ENCODE data around the gene CNTNAP5.

The CNTNAP5 gene

GRCh38 chr2:124558277-124558905 is 533.3 kb downstream of the CNTNAP5 start:
- no peak for DNase-seq (ENCODE audit: low read depth)

- DNase-seq (ENCODE audit: low read depth) = no peak
Measured at GRCh38 chr2:124559236-124559635, 534.1 kb downstream of the CNTNAP5 start.

- DNase-seq (ENCODE audit: low read depth) = no peak
Measured at GRCh38 chr2:124560592-124561112, 535.6 kb downstream of the CNTNAP5 start.

- DNase-seq (ENCODE audit: low read depth) = no peak
Measured at GRCh38 chr2:124561486-124561885, 536.4 kb downstream of the CNTNAP5 start.

- DNase-seq (ENCODE audit: low read depth) = no peak
Measured at GRCh38 chr2:124563426-124563825, 538.3 kb downstream of the CNTNAP5 start.

- DNase-seq (ENCODE audit: low read depth) = no peak
Measured at GRCh38 chr2:124566518-124566970, 541.5 kb downstream of the CNTNAP5 start.

GRCh38 chr2:124570872-124571271 is 545.8 kb downstream of the CNTNAP5 start:
- DNase-seq (ENCODE audit: low read depth) = no peak

GRCh38 chr2:124571836-124572235 is 546.7 kb downstream of the CNTNAP5 start:
- no peak for DNase-seq (ENCODE audit: low read depth)

GRCh38 chr2:124572934-124573634 is 548.0 kb downstream of the CNTNAP5 start:
- no peak for DNase-seq (ENCODE audit: low read depth)

GRCh38 chr2:124575497-124575896 is 550.4 kb downstream of the CNTNAP5 start:
- no peak for DNase-seq (ENCODE audit: low read depth)

GRCh38 chr2:124580263-124580662 is 555.2 kb downstream of the CNTNAP5 start:
- DNase-seq (ENCODE audit: low read depth) = no peak

GRCh38 chr2:124582387-124582786 is 557.3 kb downstream of the CNTNAP5 start:
- DNase-seq (ENCODE audit: low read depth) = no peak

- no peak for DNase-seq (ENCODE audit: low read depth)
Measured at GRCh38 chr2:124584615-124585014, 559.5 kb downstream of the CNTNAP5 start.

- no peak for DNase-seq (ENCODE audit: low read depth)
Measured at GRCh38 chr2:124585277-124585676, 560.2 kb downstream of the CNTNAP5 start.

- DNase-seq (ENCODE audit: low read depth) = no peak
Measured at GRCh38 chr2:124586210-124586609, 561.1 kb downstream of the CNTNAP5 start.

- DNase-seq (ENCODE audit: low read depth) = no peak
Measured at GRCh38 chr2:124586835-124587234, 561.7 kb downstream of the CNTNAP5 start.

GRCh38 chr2:124589971-124590370 is 564.9 kb downstream of the CNTNAP5 start:
- DNase-seq (ENCODE audit: low read depth) = no peak

GRCh38 chr2:124602759-124603158 is 577.7 kb downstream of the CNTNAP5 start:
- DNase-seq (ENCODE audit: low read depth) = no peak

- DNase-seq (ENCODE audit: low read depth) = no peak
Measured at GRCh38 chr2:124604940-124605339, 579.9 kb downstream of the CNTNAP5 start.

- no peak for DNase-seq (ENCODE audit: low read depth)
Measured at GRCh38 chr2:124607679-124608078, 582.6 kb downstream of the CNTNAP5 start.

GRCh38 chr2:124609667-124610066 is 584.6 kb downstream of the CNTNAP5 start:
- DNase-seq (ENCODE audit: low read depth) = no peak

GRCh38 chr2:124610141-124610540 is 585.1 kb downstream of the CNTNAP5 start:
- DNase-seq (ENCODE audit: low read depth) = no peak

- no peak for DNase-seq (ENCODE audit: low read depth)
Measured at GRCh38 chr2:124610866-124611265, 585.8 kb downstream of the CNTNAP5 start.

- DNase-seq (ENCODE audit: low read depth) = no peak
Measured at GRCh38 chr2:124623560-124623959, 598.5 kb downstream of the CNTNAP5 start.
